ENCODE measurements around the gene COMP. TPM values are rescaled to one million over a fixed set of nuclear protein-coding genes. Genes with fewer than 3 reads are reported as not detected.

The COMP gene
- total RNA-seq, 1 experiment from 2014 or later: not detected

DNA sequence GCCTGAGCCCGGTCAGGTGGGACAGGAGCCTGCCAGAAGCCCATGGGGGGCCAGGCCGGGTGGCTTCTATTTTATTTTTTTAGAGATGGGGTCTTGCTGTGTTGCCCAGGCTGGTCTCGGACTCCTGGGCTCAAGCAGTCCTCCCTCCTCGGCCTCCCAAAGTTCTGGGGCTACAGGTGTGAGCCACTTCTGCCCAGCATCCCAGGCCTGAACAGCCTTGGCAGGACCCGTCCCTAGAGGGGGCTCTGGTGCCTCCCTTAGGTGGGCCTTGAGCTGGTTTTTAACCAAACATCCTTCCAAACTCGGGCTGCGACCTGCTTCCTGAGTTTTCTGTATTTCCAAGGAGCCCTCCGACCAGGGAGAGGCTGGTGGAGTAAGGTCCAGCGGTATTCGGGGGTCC, 10.5 kb downstream of the COMP start:
- no peak overlapping the region for H3K4me3 ChIP-seq (replicated peaks in 1 of 2; ENCODE audit: low read depth in 1 of 2, low read length in 2 of 2)
- RAD21 ChIA-PET (ENCODE audit: low non-redundant PET in 1 of 2, low total read pairs in 2 of 2, uncharacterized antibody in 2 of 2, unreplicated experiment in 2 of 2): interaction anchor here in 1 of 2 experiments (0.6 kb wide), 1 partner anchor 97 kb away, joined by 3 read pairs; no protein-coding TSS in a partner anchor
- peaks cover 4 to 22% of the 10 kb centered on the region in 2 experiments; a peak in 3 of 4 replicates for H3K4me1 ChIP-seq (ENCODE audit: control insufficient read depth in 1 of 2, insufficient read depth in 2 of 2, low read length in 2 of 2)
- CTCF ChIA-PET: no interaction called here
- H4K20me1 ChIP-seq (ENCODE audit: insufficient read depth): no peaks in the 10 kb centered on the region
- POLR2A ChIA-PET: no interaction called here
- H3K27me3 ChIP-seq (ENCODE audit: insufficient read depth, low read length): no peaks in the 10 kb centered on the region
- no peaks in the 10 kb centered on the region for H3K79me2 ChIP-seq (ENCODE audit: insufficient read depth, low read length)
- no peak overlapping the region for H2AFZ ChIP-seq (ENCODE audit: low read depth, low read length, poor library complexity, severe bottlenecking)
- ATAC-seq (no peak), DNase-seq (ENCODE audit: low read depth, low spot score) (no peak)
- H3K36me3 ChIP-seq (ENCODE audit: control insufficient read depth in 1 of 2, insufficient read depth in 2 of 2, low read length in 2 of 2): no peaks in the 10 kb centered on the region
- TF ChIP-seq ZNF274 (IDR thresholded peaks at IDR 0.05; ENCODE audit: low read depth, low read length): no peak
- TF ChIP-seq, protein P1, sequence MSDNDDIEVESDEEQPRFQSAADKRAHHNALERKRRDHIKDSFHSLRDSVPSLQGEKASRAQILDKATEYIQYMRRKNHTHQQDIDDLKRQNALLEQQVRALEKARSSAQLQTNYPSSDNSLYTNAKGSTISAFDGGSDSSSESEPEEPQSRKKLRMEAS (IDR thresholded peaks at IDR 0.05): no peak
- TF ChIP-seq YY1 (IDR thresholded peaks at IDR 0.05; ENCODE audit: extremely low read depth, insufficient replicate concordance, low read depth, low read length): no peak
- TF ChIP-seq EGR1 (IDR thresholded peaks at IDR 0.05; ENCODE audit: low read depth): no peak
- no peak for TF ChIP-seq FOSL1 (IDR thresholded peaks at IDR 0.05; ENCODE audit: low read depth)
- no peak for TF ChIP-seq POLR2A (IDR thresholded peaks at IDR 0.05; ENCODE audit: borderline replicate concordance, extremely low read depth, insufficient read depth, insufficient read length)
- TF ChIP-seq EZH2 (IDR thresholded peaks at IDR 0.05): no peak
- TF ChIP-seq, protein P2, sequence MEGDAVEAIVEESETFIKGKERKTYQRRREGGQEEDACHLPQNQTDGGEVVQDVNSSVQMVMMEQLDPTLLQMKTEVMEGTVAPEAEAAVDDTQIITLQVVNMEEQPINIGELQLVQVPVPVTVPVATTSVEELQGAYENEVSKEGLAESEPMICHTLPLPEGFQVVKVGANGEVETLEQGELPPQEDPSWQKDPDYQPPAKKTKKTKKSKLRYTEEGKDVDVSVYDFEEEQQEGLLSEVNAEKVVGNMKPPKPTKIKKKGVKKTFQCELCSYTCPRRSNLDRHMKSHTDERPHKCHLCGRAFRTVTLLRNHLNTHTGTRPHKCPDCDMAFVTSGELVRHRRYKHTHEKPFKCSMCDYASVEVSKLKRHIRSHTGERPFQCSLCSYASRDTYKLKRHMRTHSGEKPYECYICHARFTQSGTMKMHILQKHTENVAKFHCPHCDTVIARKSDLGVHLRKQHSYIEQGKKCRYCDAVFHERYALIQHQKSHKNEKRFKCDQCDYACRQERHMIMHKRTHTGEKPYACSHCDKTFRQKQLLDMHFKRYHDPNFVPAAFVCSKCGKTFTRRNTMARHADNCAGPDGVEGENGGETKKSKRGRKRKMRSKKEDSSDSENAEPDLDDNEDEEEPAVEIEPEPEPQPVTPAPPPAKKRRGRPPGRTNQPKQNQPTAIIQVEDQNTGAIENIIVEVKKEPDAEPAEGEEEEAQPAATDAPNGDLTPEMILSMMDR (IDR thresholded peaks at IDR 0.05 in 2 of 3, conservative IDR thresholded peaks at IDR 0.05 in 1 of 3; ENCODE audit: borderline replicate concordance in 1 of 3, insufficient read depth in 1 of 3, low read depth in 2 of 3, low read length in 2 of 3): no peak
- no peak for TF ChIP-seq JUND (IDR thresholded peaks at IDR 0.05)
- no peak overlapping the region for H3K4me2 ChIP-seq (ENCODE audit: low read length)
- no peaks in the 10 kb centered on the region for H3K9me3 ChIP-seq (ENCODE audit: control insufficient read depth in 1 of 2, insufficient read depth in 1 of 2, low read depth in 1 of 2, low read length in 2 of 2)
- no peak overlapping the region for H3K27ac ChIP-seq (ENCODE audit: low read depth, low read length)
- H3K9me2 ChIP-seq (ENCODE audit: insufficient read depth): no peaks in the 10 kb centered on the region
- BruUV-seq (replicated peaks): no TSS peak
- intact Hi-C loops (cut with micrococcal nuclease): no loop called here
- H3K9ac ChIP-seq (ENCODE audit: low read length): no peak overlapping the region

All from HCT116 (cell line).